ENCODE results near the gene OR12D2.
"Not testable (repeated sequence)": the region's sequence is repeated elsewhere in the genome, so short reads cannot be mapped to it uniquely, and the experiment has no call there.

Gene OR12D2, protein sequence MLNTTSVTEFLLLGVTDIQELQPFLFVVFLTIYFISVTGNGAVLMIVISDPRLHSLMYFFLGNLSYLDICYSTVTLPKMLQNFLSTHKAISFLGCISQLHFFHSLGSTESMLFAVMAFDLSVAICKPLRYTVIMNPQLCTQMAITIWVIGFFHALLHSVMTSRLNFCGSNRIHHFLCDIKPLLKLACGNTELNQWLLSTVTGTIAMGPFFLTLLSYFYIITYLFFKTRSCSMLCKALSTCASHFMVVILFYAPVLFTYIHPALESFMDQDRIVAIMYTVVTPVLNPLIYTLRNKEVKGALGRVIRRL

DNA sequence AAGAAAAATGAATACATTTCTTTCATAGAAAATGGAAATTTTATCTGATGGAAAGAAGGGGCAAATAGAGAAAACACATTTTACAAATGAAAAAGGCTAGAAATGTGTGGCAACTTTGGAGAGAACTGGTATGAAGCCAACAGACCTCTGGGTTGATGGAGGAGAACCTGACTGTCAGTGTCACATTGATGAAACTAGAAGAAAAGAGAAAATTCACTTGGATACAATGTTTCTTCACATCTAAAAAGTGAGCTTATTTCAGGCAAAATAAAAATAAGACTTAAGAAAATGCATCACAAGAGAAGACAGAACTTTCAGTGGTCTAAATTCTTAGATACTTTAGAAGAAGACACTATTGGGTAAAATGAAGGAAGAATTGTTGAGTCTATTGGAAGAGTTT lies at the start of gene OR12D2:
OR12D2 (plus strand) TSS at position 301 of the 400 bp plus-strand sequence. CDS start 1,069 bp downstream, outside the sequence.
- no peak for DNase-seq

DNA sequence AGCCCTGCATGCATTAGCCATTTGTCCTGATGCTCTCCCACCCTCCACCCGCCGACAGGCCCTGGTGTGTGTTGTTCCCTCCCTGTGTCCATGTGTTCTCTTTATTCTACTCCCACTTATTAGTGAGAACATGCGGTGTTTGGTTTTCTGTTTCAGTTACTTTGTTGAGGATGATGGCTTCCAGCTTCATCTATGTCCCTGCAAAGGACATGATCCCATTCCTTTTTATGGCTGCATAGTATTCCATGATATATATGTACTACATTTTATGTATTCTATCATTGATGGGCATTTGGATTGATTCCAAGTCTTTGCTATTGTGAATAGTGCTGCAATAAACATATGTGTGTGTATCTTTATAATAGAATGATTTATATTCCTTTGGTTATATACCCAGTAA lies 46.1 kb upstream of the OR12D2 start:
- not testable (repeated sequence) for DNase-seq

DNA sequence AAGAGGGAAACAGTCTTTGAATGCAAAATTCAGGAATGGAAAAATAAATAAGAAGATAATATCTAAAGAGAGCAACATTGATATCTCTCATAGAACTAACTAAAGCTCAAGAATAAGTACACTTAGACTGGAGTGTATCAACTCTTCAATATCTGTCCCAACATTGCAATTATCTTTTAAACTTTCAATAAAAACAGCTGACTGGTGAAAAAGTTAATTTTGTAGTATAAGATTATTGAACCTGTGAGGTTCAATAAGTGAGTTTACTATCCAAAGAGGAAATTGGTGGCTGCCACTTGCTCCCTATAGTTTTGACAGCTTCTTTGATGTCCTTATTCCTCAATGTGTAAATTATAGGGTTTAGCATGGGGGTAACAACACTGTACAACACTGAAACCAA lies 40.5 kb upstream of the OR12D2 start:
- no peak for DNase-seq

DNA sequence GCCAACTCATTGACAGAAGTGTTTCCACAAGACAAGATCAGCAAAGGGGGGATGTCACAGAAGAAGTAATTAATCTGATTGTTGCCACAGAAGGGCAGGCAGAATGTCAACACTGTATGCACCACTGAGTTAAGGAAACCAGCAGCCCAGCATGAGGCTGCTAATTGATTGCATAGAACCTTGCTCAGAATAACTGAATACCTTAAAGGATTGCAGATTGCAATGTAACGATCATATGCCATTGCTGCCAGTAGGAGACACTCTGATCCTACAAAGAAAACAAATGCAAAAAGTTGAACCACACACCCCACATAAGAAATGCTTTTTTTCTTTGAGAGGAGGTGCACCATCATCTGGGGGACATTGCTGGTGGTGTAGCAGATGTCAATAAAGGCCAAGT lies 39.8 kb upstream of the OR12D2 start:
- DNase-seq: no peak

DNA sequence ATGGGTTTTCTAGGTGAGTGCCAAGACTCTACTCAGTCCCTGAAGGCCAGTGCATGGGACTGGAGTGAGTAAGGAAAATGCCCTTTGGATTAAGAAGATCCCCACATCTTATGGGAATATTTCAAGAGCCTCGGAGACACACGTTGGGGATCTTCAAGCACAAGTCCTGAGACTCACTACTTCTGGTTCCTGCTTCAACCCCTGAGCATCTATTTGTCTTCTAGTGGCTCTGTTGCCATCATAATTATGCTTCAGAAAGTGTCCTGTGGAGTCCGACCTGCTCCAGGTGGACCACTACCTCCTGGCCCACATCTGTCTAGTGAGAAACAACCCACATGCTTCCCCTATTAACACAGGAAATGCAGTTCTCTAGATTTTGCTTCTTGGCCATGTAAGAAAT lies 26.7 kb upstream of the OR12D2 start, which contains the start of gene OR5V1:
OR5V1 (minus strand) TSS at position 101 of the 400 bp plus-strand sequence. CDS start 12,670 bp downstream, outside the sequence.
- DNase-seq: no peak

DNA sequence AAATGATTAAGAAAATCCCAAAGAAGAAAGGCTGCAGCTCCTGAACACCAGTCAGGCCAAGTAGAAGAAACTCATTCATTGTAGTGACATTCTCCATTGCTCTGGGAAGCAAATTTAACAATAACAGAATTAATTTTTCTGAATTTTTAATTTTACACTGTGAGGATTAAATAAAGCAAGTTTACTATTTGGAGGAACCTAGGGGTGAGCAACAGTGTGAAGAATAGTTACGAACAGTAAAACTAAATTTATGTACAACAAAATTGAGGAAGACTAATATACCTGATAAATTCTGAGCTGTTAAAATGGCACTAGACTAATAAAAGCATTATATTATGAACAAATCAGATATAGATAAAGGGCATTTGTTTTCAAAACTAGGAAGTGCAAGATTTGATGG lies 20.2 kb upstream of the OR12D2 start, which contains the start of gene OR12D3:
OR12D3 (minus strand) TSS at position 101 of the 400 bp plus-strand sequence; CDS start at position 97, 4 bp downstream.
- DNase-seq: no peak

DNA sequence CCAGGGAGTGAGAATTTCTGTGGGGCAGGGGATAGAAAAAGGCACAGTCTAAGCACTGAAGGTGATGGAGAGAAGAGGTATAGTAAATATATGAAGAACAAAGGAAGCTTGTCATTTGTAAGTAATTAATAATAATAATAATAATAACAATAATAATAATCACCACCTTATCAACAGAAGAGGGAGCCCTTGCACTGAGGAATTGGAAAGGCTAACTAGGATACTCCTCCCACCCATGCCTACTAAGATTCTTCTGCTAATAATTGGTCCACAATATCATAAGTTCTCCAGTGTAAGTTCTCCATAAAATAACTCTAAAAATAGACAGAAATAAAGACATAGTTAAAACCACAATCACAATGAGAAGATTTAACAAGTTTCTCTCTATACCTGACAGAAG lies 19.4 kb upstream of the OR12D2 start:
- no peak for DNase-seq

DNA sequence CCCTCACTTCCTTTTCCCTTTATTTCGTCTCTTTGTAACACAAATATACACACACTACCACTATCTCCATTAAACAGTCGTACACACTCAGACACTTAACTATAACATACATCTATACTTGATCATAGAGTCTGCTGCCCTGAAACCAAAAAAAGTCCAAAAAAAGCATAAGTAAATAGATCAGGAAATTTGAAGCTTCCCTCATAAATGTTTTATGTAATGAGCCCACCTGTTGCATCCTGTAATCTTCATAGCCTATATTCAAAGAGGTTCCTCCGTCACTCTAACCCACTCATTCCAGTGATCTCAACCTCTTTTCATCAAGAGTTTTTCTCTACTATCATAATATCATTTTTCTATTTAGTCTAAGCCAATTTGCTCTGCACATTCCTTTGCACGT lies 6.9 kb upstream of the OR12D2 start:
- DNase-seq: no peak

DNA sequence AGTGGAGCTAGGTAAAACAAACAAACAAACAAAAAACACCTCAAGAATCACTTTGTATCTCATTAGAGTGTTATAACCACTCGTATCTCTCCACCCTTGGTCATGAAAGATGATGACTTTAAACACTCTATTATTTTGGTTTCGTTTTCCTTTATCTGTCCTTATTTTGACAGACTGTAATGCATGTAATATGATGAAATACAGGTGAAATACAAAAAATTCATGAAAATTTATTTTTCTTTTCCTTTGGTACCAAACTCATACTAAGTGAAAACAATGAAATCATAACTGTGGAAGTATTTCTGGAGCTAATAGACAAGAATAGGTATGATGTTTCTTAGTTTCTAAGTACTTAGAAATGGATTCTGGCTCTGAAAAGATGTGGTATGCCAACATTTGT lies 4.1 kb downstream of the OR12D2 start:
- no peak for DNase-seq

DNA sequence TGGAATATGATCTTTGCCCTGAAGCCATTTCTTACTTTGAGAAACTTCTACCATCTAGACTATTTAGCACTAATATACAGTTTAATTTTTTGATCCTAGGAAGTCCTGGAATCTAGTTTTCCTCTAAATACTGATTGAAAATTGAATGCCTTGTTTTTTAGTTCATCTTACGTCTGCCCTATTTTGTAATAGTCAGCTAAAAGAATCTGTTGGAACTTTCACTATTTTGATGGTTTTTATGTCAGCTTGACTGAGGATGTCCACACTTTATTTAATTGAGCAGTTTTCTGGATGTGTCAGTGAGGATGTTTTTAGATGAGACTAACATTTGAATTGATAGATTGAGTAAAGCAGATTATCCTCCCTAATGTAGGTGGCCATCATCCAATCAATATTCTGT lies 8.4 kb downstream of the OR12D2 start:
- DNase-seq: no peak

DNA sequence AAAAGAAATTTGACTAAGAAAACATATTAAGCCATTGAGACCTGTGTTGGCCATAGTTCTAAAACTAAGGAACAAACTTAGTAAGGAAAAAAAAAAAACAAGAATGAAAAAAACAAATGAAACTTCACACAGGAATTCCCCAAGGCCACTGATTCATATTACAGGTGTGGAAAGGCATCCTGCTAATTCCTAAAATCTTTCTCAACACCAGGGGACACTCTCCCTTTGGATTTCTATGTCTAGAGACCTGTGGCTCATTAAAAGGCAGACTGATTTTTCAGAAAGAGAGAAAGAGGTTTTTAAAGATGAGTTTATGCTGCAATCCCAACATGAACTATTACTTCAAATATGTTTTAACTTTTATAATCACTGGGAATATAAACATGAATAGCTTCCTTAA lies 19.2 kb downstream of the OR12D2 start, which contains the start of gene OR12D1:
OR12D1 (plus strand) TSS at position 341 of the 400 bp plus-strand sequence.
- no peak for DNase-seq

DNA sequence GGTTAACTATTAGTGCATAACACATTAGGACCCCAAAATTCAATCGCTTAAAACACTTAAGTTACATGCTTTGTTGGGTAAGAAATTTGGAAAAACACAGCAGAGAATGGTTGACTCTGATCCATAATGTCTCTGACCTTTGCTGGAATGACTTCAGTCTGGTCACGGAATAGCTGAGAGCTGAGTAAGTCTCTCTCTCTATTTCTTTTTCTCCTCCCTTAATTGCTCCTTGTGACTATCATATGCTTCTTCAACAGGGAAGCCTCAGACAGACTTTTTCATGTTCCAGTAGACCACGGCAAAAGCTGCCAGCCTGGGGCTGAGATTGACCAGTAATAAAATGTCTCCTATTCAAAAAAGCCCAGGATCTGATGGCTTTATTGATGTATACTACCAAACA lies 24.1 kb downstream of the OR12D2 start:
- no peak for DNase-seq

DNA sequence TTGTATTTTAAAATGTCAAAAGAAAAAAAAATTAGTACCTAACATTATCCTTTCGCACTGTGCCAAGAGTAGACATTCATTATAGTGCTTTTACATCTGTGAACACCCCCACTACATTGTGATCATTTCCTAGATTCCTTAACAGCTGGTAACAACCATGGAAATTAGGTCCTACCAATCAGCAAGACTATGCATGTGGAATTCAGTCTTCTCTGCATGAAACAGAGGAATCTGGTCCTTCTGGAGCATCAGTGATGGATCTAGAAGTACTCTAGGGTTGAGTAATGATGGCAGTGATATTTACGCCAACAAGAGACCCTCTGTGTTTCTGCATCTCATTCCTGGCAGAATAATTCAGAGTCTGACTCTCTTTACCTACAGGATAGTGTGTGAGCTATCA lies 28.7 kb downstream of the OR12D2 start:
- DNase-seq: no peak

DNA sequence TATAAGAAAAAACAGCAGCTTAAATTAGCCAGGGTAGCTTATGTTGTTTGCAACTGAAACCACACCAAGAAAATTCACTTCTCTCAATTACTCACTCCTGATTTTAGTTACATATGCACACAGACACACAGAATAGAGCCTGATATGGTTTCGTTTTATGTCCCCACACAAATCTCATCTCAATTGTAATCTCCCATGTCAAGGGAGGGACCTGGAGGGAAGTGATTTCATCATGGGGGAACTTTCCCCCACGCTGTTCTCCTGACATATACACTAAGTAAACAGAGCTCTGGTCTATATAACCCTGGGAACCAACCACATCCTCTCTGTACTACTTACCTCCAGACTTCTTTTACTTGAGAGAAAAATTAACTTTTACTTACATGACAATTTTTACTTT lies 29.1 kb downstream of the OR12D2 start:
- no peak for DNase-seq

DNA sequence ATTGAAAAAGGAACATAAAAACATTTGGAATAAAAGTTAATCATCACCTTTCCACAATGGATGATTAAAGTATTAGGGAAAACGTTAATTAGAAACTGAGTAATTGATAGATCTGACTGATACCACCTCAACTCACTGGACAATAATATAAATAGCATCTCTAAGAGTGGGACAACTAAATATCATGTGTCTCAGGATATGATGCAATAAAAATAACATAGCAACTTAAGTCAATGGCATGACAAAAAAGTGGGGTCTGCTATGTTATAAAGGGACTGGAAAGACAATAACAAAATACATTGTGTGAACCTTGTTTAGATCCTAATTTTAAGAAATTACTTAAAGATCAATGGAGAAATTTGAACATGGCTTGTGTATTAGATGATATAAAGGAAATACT lies 29.6 kb downstream of the OR12D2 start:
- DNase-seq: no peak

DNA sequence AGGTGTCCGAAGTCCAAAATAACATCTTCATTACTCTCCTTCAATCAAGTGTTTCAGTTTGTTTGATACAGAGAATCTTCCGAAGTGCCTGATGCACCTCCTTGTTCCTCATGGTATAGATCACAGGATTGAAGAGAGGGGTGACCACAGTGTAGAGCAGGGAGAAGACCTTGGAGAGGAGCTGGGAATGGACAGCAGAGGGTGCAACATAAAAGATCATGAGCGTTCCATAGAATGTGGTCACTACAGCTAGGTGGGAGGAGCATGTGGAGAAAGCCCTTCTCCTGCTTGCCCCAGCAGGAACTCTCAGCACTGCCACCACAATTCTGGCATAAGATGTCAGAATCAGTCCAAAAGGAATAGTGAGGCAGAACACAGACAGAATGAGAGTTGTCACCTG lies 31.2 kb downstream of the OR12D2 start:
- no peak for DNase-seq

DNA sequence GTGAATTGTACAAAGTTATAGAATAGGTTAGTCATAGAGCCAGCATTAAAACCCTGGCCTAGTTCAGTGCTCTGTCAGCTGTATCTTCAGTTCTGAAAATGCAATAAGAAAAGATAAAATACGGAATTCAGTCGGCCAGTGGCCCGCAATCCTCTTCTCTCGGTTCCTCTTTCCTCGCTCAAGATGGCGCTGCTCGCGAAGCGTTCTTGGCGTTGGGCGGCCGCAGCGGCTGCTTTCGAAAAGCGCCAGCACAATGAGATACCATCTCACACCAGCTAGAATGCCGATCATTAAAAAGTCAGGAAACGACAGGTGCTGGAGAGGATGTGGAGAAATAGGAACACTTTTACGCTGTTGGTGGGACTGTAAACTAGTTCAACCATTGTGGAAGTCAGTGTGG lies 41.3 kb downstream of the OR12D2 start:
- DNase-seq: not testable (repeated sequence)

DNA sequence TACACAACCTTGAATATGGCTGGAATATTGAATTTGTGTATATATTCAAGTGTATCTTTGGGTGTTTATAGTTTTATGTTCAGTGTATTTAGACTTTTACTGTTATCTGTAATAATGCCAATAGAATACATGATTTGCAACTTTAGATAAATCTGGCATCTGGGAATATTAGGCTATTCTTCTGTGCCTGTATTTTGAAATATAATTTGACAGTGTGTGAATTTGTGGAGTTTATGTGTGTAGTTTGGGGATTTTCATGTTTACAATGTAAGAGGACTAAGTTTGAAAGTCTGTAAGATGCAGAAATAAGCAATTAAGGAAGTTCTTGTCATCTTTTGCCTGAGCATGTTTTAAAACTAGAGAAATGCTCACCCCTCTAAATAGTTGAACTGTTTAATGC lies 43.6 kb downstream of the OR12D2 start, which contains the start of gene OR10C1:
OR10C1 (plus strand) TSS at position 301 of the 400 bp plus-strand sequence. CDS start 710 bp downstream, outside the sequence.
- no peak for DNase-seq

DNA sequence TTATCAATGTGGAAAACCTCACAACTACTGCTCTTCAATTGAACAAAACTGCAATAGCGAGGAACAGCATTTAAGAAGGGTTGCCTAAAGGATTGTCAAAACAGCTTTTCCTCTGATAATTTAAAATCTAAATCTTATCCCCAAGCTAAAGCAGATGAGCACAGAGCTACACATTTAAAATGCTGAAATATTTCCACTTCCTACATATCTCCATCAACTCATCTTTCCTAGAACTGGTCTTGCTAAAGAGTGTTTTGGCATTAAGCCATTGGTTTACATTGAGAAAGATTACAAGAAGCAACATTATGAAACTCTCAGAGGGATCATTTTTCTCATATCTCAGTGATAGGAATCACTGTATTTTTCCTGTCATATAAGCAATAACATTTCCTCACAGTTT lies 47.3 kb downstream of the OR12D2 start:
- DNase-seq: no peak

DNA sequence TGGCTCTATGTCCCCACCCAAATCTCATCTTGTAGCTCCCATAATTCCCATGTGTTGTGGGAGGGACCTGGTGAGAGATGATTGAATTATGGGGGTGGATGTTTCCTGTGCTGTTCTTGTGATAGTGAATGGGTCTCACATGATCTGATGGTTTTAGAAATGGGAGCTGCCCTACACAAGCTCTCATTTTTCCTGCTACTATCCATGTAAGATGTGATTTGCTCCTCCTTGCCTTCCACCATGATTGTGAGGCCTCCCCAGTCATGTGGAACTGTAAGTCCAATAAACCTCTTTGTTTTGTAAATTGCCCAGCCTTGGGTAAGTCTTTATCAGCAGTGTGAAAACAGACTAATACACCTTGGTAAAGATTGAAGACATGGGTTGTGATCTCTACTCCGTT lies 48.6 kb downstream of the OR12D2 start:
- DNase-seq: not testable (repeated sequence)
